GM12873 (cell line): ENCODE results near the gene NAT10.

Experiments used
- TF ChIP-seq, protein P1 (sequence below): IDR thresholded peaks from 2 replicates; pipeline ENCODE4 v1.5.1; 2012; ENCODE audit warnings: low read depth, mild to moderate bottlenecking, moderate library complexity, low read length, control low read depth; ENCODE audit not compliant: insufficient read depth; ENCODE audit errors: missing control alignments

Gene NAT10

DNA sequence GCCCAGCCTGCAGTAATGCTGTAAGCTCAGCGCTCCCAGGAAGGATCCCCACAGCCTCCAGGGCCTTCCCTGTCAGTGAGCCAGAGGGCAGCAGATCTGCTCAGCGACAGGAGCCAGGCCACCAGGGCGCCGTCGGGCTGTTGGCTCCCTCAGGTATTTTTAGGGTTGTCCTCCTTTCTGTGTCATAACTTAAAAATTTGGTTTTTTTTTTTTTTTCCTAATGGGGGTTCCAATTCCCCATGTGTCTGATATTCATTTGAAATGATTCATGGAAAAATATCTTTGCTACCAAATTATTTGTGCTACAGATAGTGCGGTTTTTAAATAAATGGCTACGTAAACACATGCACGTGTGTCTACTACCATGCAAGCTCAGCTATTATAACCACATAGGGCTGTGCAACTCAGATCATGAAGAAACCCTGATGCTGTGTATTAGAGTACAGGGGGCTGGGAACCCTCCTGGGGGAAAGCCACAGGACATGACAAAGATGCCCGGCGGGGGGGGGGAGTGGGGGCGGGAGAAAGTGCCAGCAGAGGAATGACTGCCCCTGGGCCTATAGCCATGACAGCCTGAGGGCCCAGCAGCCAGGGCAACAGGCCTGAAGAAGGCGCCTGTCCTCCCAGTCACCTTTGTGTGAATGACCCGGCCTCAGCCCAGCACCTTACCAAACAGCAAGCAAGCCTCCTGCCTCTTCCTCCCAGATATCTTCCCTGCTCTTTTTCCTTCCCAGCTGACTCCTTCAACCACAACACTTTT lies 89.3 kb downstream of the NAT10 start:
- TF ChIP-seq, protein P1, sequence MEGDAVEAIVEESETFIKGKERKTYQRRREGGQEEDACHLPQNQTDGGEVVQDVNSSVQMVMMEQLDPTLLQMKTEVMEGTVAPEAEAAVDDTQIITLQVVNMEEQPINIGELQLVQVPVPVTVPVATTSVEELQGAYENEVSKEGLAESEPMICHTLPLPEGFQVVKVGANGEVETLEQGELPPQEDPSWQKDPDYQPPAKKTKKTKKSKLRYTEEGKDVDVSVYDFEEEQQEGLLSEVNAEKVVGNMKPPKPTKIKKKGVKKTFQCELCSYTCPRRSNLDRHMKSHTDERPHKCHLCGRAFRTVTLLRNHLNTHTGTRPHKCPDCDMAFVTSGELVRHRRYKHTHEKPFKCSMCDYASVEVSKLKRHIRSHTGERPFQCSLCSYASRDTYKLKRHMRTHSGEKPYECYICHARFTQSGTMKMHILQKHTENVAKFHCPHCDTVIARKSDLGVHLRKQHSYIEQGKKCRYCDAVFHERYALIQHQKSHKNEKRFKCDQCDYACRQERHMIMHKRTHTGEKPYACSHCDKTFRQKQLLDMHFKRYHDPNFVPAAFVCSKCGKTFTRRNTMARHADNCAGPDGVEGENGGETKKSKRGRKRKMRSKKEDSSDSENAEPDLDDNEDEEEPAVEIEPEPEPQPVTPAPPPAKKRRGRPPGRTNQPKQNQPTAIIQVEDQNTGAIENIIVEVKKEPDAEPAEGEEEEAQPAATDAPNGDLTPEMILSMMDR, result no peak
